GM13976 (cell line): ENCODE data around the gene ADAMTS14.

Experiments used
- DNase-seq: peaks from one replicate; pipeline ENCODE4 v3.0.0; 2012; ENCODE audit warnings: low spot score
- CTCF ChIP-seq: IDR thresholded peaks from 2 replicates; pipeline ENCODE4 v1.5.1; 2012; ENCODE audit warnings: borderline replicate concordance, mild to moderate bottlenecking; ENCODE audit not compliant: insufficient read depth; ENCODE audit errors: extremely low read depth, missing control alignments, control extremely low read depth
- in situ Hi-C: fragments of 300-500 bp; cut with MboI; formaldehyde crosslinking; loops from one replicate; pipeline ENCODE4 v1.12.0; 2022; ENCODE audit warnings: low sequenced_read_pairs, mixed read lengths, inconsistent platforms; ENCODE audit not compliant: unreplicated experiment

ADAMTS14 gene

GRCh38 chr10:70751356-70751755 is 79.0 kb downstream of the ADAMTS14 start:
- in situ Hi-C loops: loop anchor here (25.0 kb wide), 1 partner anchor 289 kb away; no protein-coding TSS in a partner anchor
- TF ChIP-seq CTCF: no peak
- DNase-seq: no peak

- no peak for TF ChIP-seq CTCF
- in situ Hi-C loops: loop anchor here (25.0 kb wide), 1 partner anchor 290 kb away; no protein-coding TSS in a partner anchor
- DNase-seq: no peak
Observed at GRCh38 chr10:70751991-70752390, 79.7 kb downstream of the ADAMTS14 start.

- no peak for DNase-seq
- in situ Hi-C loops: loop anchor here (25.0 kb wide), 1 partner anchor 290 kb away; no protein-coding TSS in a partner anchor
- no peak for TF ChIP-seq CTCF
Observed at GRCh38 chr10:70752571-70752970, 80.3 kb downstream of the ADAMTS14 start.

- DNase-seq: no peak
- TF ChIP-seq CTCF: no peak
- in situ Hi-C loops: loop anchor here (25.0 kb wide), 1 partner anchor 291 kb away; no protein-coding TSS in a partner anchor
Observed at GRCh38 chr10:70753026-70753663, 80.8 kb downstream of the ADAMTS14 start.

GRCh38 chr10:70753841-70754621 is 81.7 kb downstream of the ADAMTS14 start:
- DNase-seq: no peak
- TF ChIP-seq CTCF: no peak
- in situ Hi-C loops: loop anchor here (25.0 kb wide), 1 partner anchor 292 kb away; no protein-coding TSS in a partner anchor

- TF ChIP-seq CTCF: no peak
- DNase-seq: no peak
- in situ Hi-C loops: loop anchor here (25.0 kb wide), 1 partner anchor 295 kb away; no protein-coding TSS in a partner anchor
Observed at GRCh38 chr10:70756700-70757360, 84.5 kb downstream of the ADAMTS14 start.
